H1 (cell line): ENCODE results near the gene ARSB. TPM values are rescaled to one million over a fixed set of nuclear protein-coding genes. Genes with fewer than 3 reads are reported as not detected.

Experiments used
- CTCF ChIA-PET: fragments of 300-600 bp; sonication (Branson Sonifier 250); formaldehyde crosslinking; loops from one replicate; lab custom pipeline; 2021; ENCODE audit not compliant: partially characterized antibody; lab: Charles Lee
- POLR2A ChIA-PET: fragments of 300-600 bp; sonication (Branson Sonifier 250); formaldehyde crosslinking; loops from one replicate; lab custom pipeline; 2021; ENCODE audit warnings: inconsistent platforms; ENCODE audit not compliant: partially characterized antibody; lab: Charles Lee
- DNase-seq, 2 experiments: peaks; one replicate each; pipeline versions ENCODE4 v3.0.0 to v3.0.0-alpha.2; 2010 to 2022; ENCODE audit warnings: low spot score in 2 of 2, low read depth in 1 of 2, mixed read lengths in 1 of 2
- FAIRE-seq: peaks from 2 replicates; lab custom pipeline; 2011; peaks lifted over from hg19 to GRCh38; lab: Jason Lieb, UNC
- H2AFZ ChIP-seq: 2 replicates; pipeline ENCODE4 v1.8.1; 2012; ENCODE audit warnings: low read length, inconsistent platforms
- H2AK5ac ChIP-seq: 2 replicates; pipeline ENCODE4 v1.6.1; 2013; ENCODE audit warnings: low read depth, low read length
- H2BK120ac ChIP-seq: replicated peaks from 2 replicates; pipeline ENCODE3; 2013; ENCODE audit warnings: low read depth, low read length, inconsistent platforms
- H2BK12ac ChIP-seq: 2 replicates; pipeline ENCODE4 v1.6.1; 2013; ENCODE audit warnings: low read depth, low read length
- H2BK15ac ChIP-seq: 2 replicates; pipeline ENCODE4 v1.6.1; 2013; ENCODE audit warnings: low read length
- H2BK20ac ChIP-seq: 2 replicates; pipeline ENCODE4 v1.6.1; 2013; ENCODE audit warnings: low read length
- H2BK5ac ChIP-seq: 2 replicates; pipeline ENCODE4 v1.6.1; 2013; ENCODE audit warnings: low read depth, low read length
- H3K14ac ChIP-seq: 2 replicates; pipeline ENCODE4 v1.6.1; 2013; ENCODE audit warnings: inconsistent platforms; ENCODE audit not compliant: insufficient read length
- H3K18ac ChIP-seq: 2 replicates; pipeline ENCODE4 v1.6.1; 2013; ENCODE audit warnings: low read length; ENCODE audit errors: extremely low read depth
- H3K23ac ChIP-seq: 2 replicates; pipeline ENCODE4 v1.6.1; 2013; ENCODE audit warnings: inconsistent platforms; ENCODE audit not compliant: insufficient read length
- H3K23me2 ChIP-seq: 2 replicates; pipeline ENCODE4 v1.6.1; 2013; ENCODE audit warnings: low read depth, low read length
- H3K27ac ChIP-seq: 2 replicates; pipeline ENCODE4 v1.6.1; 2011; ENCODE audit warnings: low read depth, low read length, inconsistent platforms
- H3K27me3 ChIP-seq, 4 experiments: replicated peaks in 1 of 4; 1 replicate in 1 of 4; 2 replicates in 3 of 4; pipeline versions ENCODE4 v1.6.1 to v1.8.1; 2011 to 2013; ENCODE audit warnings: low read length in 3 of 4, mild to moderate bottlenecking in 3 of 4, inconsistent platforms in 2 of 4, mixed read lengths in 2 of 4, moderate library complexity in 1 of 4; ENCODE audit not compliant: control insufficient read depth in 3 of 4, insufficient read depth in 3 of 4; ENCODE audit errors: extremely low read depth in 1 of 4
- H3K36me3 ChIP-seq, 4 experiments: 2 replicates each; pipeline versions ENCODE4 v1.6.1 to v1.8.1; 2011 to 2013; ENCODE audit warnings: mild to moderate bottlenecking in 4 of 4, low read length in 3 of 4, moderate library complexity in 2 of 4, control low read depth in 1 of 4, inconsistent platforms in 1 of 4; ENCODE audit not compliant: insufficient read depth in 4 of 4, control insufficient read depth in 2 of 4
- H3K4ac ChIP-seq: replicated peaks from 2 replicates; pipeline ENCODE3; 2013; ENCODE audit warnings: low read length, low read depth, mixed read lengths, inconsistent platforms; ENCODE audit not compliant: insufficient read length
- H3K4me1 ChIP-seq, 4 experiments: replicated peaks in 1 of 4; 1 replicate in 1 of 4; 2 replicates in 3 of 4; pipeline versions ENCODE4 v1.6.1 to v1.8.1; 2011 to 2013; ENCODE audit warnings: low read length in 3 of 4, inconsistent platforms in 2 of 4, mixed read lengths in 1 of 4; ENCODE audit not compliant: insufficient read depth in 4 of 4, control insufficient read depth in 3 of 4
- H3K4me2 ChIP-seq, 2 experiments: 2 replicates each; pipeline versions ENCODE4 v1.6.1 to v1.8.1; 2011 to 2013; ENCODE audit warnings: low read depth in 2 of 2, low read length in 2 of 2, control low read depth in 1 of 2, inconsistent platforms in 1 of 2, mild to moderate bottlenecking in 1 of 2; ENCODE audit not compliant: insufficient read depth in 1 of 2
- H3K4me3 ChIP-seq, 4 experiments: fragments of 200-600, 300-600 bp in 1 of 4; sonication (generic), shearing (Covaris generic), sonication (Bioruptor Twin) in 1 of 4; 2 replicates each; pipeline versions ENCODE4 v1.5.1 to v1.8.1; 2011 to 2016; ENCODE audit warnings: low read length in 4 of 4, low read depth in 3 of 4, control low read depth in 2 of 4, inconsistent platforms in 2 of 4, mild to moderate bottlenecking in 2 of 4, mixed read lengths in 1 of 4, moderate library complexity in 1 of 4; ENCODE audit not compliant: insufficient read depth in 2 of 4; ENCODE audit errors: extremely low read depth in 1 of 4
- H3K56ac ChIP-seq: replicated peaks from 2 replicates; pipeline ENCODE3; 2013; ENCODE audit warnings: low read depth, mild to moderate bottlenecking, mixed read lengths, low read length, inconsistent platforms; ENCODE audit not compliant: insufficient read length
- H3K79me1 ChIP-seq: 2 replicates; pipeline ENCODE4 v1.6.1; 2013; ENCODE audit warnings: low read depth, low read length, control low read depth
- H3K79me2 ChIP-seq, 2 experiments: 2 replicates each; pipeline versions ENCODE4 v1.6.1 to v1.8.1; 2012 to 2013; ENCODE audit warnings: low read length in 2 of 2, mild to moderate bottlenecking in 2 of 2, inconsistent platforms in 1 of 2; ENCODE audit not compliant: insufficient read depth in 2 of 2, control insufficient read depth in 1 of 2
- H3K9ac ChIP-seq, 4 experiments: replicated peaks in 1 of 4; 1 replicate in 1 of 4; 2 replicates in 3 of 4; pipeline versions ENCODE4 v1.6.1 to v1.8.1; 2011 to 2013; ENCODE audit warnings: low read depth in 3 of 4, low read length in 3 of 4, control low read depth in 2 of 4, mild to moderate bottlenecking in 2 of 4, moderate library complexity in 2 of 4, inconsistent platforms in 1 of 4; ENCODE audit errors: extremely low read depth in 1 of 4
- H3K9me3 ChIP-seq, 2 experiments: 2 replicates each; pipeline versions ENCODE4 v1.6.1 to v1.8.1; 2012 to 2013; ENCODE audit warnings: mild to moderate bottlenecking in 2 of 2, moderate library complexity in 2 of 2, control low read depth in 1 of 2, inconsistent platforms in 1 of 2, low read depth in 1 of 2, low read length in 1 of 2, mixed read lengths in 1 of 2; ENCODE audit not compliant: insufficient read depth in 2 of 2
- H4K20me1 ChIP-seq, 2 experiments: replicated peaks in 1 of 2; 2 replicates each; pipeline versions ENCODE3 to v1.8.1; 2011 to 2013; ENCODE audit warnings: inconsistent platforms in 2 of 2, low read length in 2 of 2, mild to moderate bottlenecking in 1 of 2; ENCODE audit not compliant: insufficient read depth in 2 of 2, control insufficient read depth in 1 of 2
- H4K5ac ChIP-seq: 2 replicates; pipeline ENCODE4 v1.6.1; 2013; ENCODE audit warnings: low read length, low read depth, mixed read lengths, inconsistent platforms; ENCODE audit not compliant: insufficient read length
- H4K8ac ChIP-seq: 2 replicates; pipeline ENCODE4 v1.8.0; 2013; ENCODE audit warnings: mild to moderate bottlenecking, moderate library complexity, low read length, inconsistent platforms; ENCODE audit not compliant: insufficient read depth; ENCODE audit errors: extremely low read depth
- H4K91ac ChIP-seq: replicated peaks from 2 replicates; pipeline ENCODE3; 2013; ENCODE audit warnings: low read length, mixed read lengths, inconsistent platforms; ENCODE audit not compliant: insufficient read length
- CBX5 ChIP-seq: fragments of 300-800, 300-1000 bp; sonication (generic); IDR thresholded peaks from 2 replicates; pipeline ENCODE4 v1.7.1; 2016; ENCODE audit warnings: antibody characterized with exemption, low read length, low read depth
- HDAC6 ChIP-seq: IDR thresholded peaks from one replicate; pipeline ENCODE4 v1.7.1; 2012; ENCODE audit warnings: low read depth, mild to moderate bottlenecking, inconsistent platforms, low read length, moderate library complexity
- MAX ChIP-seq: IDR thresholded peaks from 2 replicates; pipeline ENCODE4 v1.6.1; 2012; ENCODE audit warnings: inconsistent platforms
- SP1 ChIP-seq: IDR thresholded peaks from 2 replicates; pipeline ENCODE4 v1.6.1; 2011; ENCODE audit warnings: low read depth, low read length
- WGBS, 2 experiments: shearing (Covaris generic) in 1 of 2; methylation state at CpG; one replicate each; pipeline versions ENCODE4 v1.1.6 to v1.1.7; 2013 to 2015; ENCODE audit warnings: low lambda C conversion rate in 2 of 2, mixed read lengths in 2 of 2, inconsistent platforms in 1 of 2, low coverage in 1 of 2, missing lambda C conversion rate in 1 of 2; ENCODE audit not compliant: insufficient replicate concordance in 2 of 2, insufficient coverage in 1 of 2, insufficient read length in 1 of 2; ENCODE audit errors: extremely low coverage in 1 of 2, missing lambda C conversion rate in 1 of 2; 5-methylcytosine and 5-hydroxymethylcytosine counted together
- polyA plus RNA-seq, 7 experiments: library from polyadenylated mRNA; depleted of rRNA in 3 of 7; stranded (reverse) in 5 of 7; unstranded in 2 of 7; fragments of >200 nt in 5 of 7; fragments of 200-250 nt in 2 of 7; gene quantifications; 1 replicate in 5 of 7; 2 replicates in 1 of 7; 4 replicates in 1 of 7; pipeline versions ENCODE4 v1.2.1 to v1.2.3, GENCODE V29; 2011 to 2013; ENCODE audit warnings: missing spikeins in 2 of 7, mixed read lengths in 2 of 7
- total RNA-seq: library from RNA; stranded (reverse); fragmentation: NEBNext Ultra II Directional; extraction: Animal tissue kit (Norgen Biotek cat#: 25700); gene quantifications from 2 replicates; pipeline ENCODE4 v1.2.1, GENCODE V29; 2021

ARSB gene
- total and polyA plus RNA-seq, 2 of the 8 experiments (the other 6 are each of a cell fraction or from before 2014, with no cell fraction given), result 6.4 to 13.9 TPM

- no peak for DNase-seq
Measured at GRCh38 chr5:79030663-79031484, 45.8 kb upstream of the ARSB start.

More at GRCh38 chr5:79030663-79031484, 45.8 kb upstream of the ARSB start:
- Histone ChIP-seq H2BK20ac (no peak overlapping the region), H2BK12ac (no peak overlapping the region), H3K4me2 (no peak overlapping the region), H4K5ac (no peak overlapping the region), H3K36me3 (no peaks in the 10 kb centered on the region), H3K18ac (no peak overlapping the region), H4K8ac (no peak overlapping the region), H4K20me1 (no peaks in the 10 kb centered on the region), H3K79me2 (no peaks in the 10 kb centered on the region), H3K4ac (no peak overlapping the region), H3K79me1 (no peaks in the 10 kb centered on the region), H3K56ac (no peak overlapping the region), H2BK120ac (no peak overlapping the region), H2AK5ac (no peak overlapping the region), H2AFZ (no peak overlapping the region), H3K4me3 (no peak overlapping the region), H2BK15ac (no peak overlapping the region), H3K27me3 (no peaks in the 10 kb centered on the region), H3K27ac (no peak overlapping the region), H3K23me2 (no peaks in the 10 kb centered on the region), H4K91ac (no peak overlapping the region), H3K9ac (no peak overlapping the region), H2BK5ac (no peak overlapping the region), H3K4me1 (no peaks in the 10 kb centered on the region), H3K14ac (no peak overlapping the region), H3K23ac (no peak overlapping the region), H3K9me3 (no peaks in the 10 kb centered on the region)
- TF ChIP-seq MAX (no peak), CBX5 (no peak), HDAC6 (no peak), SP1 (no peak)
- FAIRE-seq, result no peak
- ChIA-PET CTCF (interaction anchor here (1.0 to 13.1 kb wide), 5 partner anchors 11 to 1053 kb away, joined by 3 to 243 read pairs (median 7); no protein-coding TSS in a partner anchor), POLR2A (no interaction called here)
- 92% methylated on average over 11 of the region's 11 CpGs; no CpG with 5 or more reads in 1 of the 2 experiments for WGBS, 2 experiments
